ENCODE results near the gene MUC4. TPM values are rescaled to one million over a fixed set of nuclear protein-coding genes. Genes with fewer than 3 reads are reported as not detected.

MUC4 gene
- total and polyA plus RNA-seq, 8 donors: 0.04 to 0.59 (median 0.14) TPM

GRCh38 chr3:195762611-195763010, 49.1 kb downstream of the MUC4 start:
- no peak for TF ChIP-seq CTCF (IDR thresholded peaks at IDR 0.05)
- no peaks in the 10 kb centered on the region for H3K36me3 ChIP-seq
- DNase-seq (no peak), ATAC-seq (no peak), FAIRE-seq (no peak)
- no peak overlapping the region for H3K4me3 ChIP-seq
- H3K9me3 ChIP-seq: no peaks in the 10 kb centered on the region
- H3K27ac ChIP-seq: no peak overlapping the region
- no peaks in the 10 kb centered on the region for H3K4me1 ChIP-seq
- H3K27me3 ChIP-seq: peaks cover 0 to 5% (median 0%) of the 10 kb centered on the region in 4 donors
- WGBS, 2 donors: 81 to 85% methylated on average over 38 to 43 of the region's 43 CpGs
- intact Hi-C loops (cut with DNase I): no loop called here

- DNase-seq (no peak), FAIRE-seq (no peak), ATAC-seq (no peak)
- intact Hi-C loops (cut with DNase I): no loop called here
- peaks cover 0 to 5% (median 0%) of the 10 kb centered on the region in 4 donors for H3K27me3 ChIP-seq
- H3K27ac ChIP-seq: no peak overlapping the region
- H3K9me3 ChIP-seq: no peaks in the 10 kb centered on the region
- no peaks in the 10 kb centered on the region for H3K4me1 ChIP-seq
- H3K4me3 ChIP-seq: no peak overlapping the region
- H3K36me3 ChIP-seq: no peaks in the 10 kb centered on the region
- WGBS, 2 donors: 67 to 69% methylated on average over 33 to 36 of the region's 36 CpGs
- TF ChIP-seq CTCF (IDR thresholded peaks at IDR 0.05): no peak
Observed at GRCh38 chr3:195762249-195762585, 49.5 kb downstream of the MUC4 start.

- ATAC-seq: no peak
- no peak for DNase-seq
- no peak for TF ChIP-seq CTCF (IDR thresholded peaks at IDR 0.05)
- Histone ChIP-seq H3K4me3 (no peak overlapping the region), H3K4me1 (no peaks in the 10 kb centered on the region), H3K36me3 (no peaks in the 10 kb centered on the region), H3K27ac (no peak overlapping the region), H3K27me3 (peaks cover 0 to 5% (median 0%) of the 10 kb centered on the region in 4 donors), H3K9me3 (no peaks in the 10 kb centered on the region)
- intact Hi-C loops (cut with DNase I): no loop called here
- no peak for FAIRE-seq
- WGBS, 2 donors: 15 to 25% methylated on average over 39 to 52 of the region's 52 CpGs
Observed at GRCh38 chr3:195761567-195762248, 50.0 kb downstream of the MUC4 start.

- no peak for ATAC-seq
- TF ChIP-seq CTCF (IDR thresholded peaks at IDR 0.05): no peak
- DNase-seq: no peak
- intact Hi-C loops (cut with DNase I): no loop called here
- 63 to 76% methylated on average over 10 of the region's 10 CpGs for WGBS, 2 donors
- H3K4me3 ChIP-seq: no peak overlapping the region
- no peaks in the 10 kb centered on the region for H3K36me3 ChIP-seq
- H3K9me3 ChIP-seq: no peaks in the 10 kb centered on the region
- H3K27ac ChIP-seq: no peak overlapping the region
- H3K27me3 ChIP-seq: peaks cover 0 to 5% (median 0%) of the 10 kb centered on the region in 4 donors
- no peak for FAIRE-seq
- no peaks in the 10 kb centered on the region for H3K4me1 ChIP-seq
Observed at GRCh38 chr3:195761123-195761566, 50.6 kb downstream of the MUC4 start.

- Histone ChIP-seq H3K4me1 (no peaks in the 10 kb centered on the region), H3K27ac (no peak overlapping the region), H3K36me3 (no peaks in the 10 kb centered on the region), H3K9me3 (no peaks in the 10 kb centered on the region), H3K4me3 (no peak overlapping the region), H3K27me3 (peaks cover 0 to 5% (median 0%) of the 10 kb centered on the region in 4 donors)
- ATAC-seq (peak in 3 of 4 donors; percentile 20 to 36 (median 26)), FAIRE-seq (no peak), DNase-seq (no peak)
- no peak for TF ChIP-seq CTCF (IDR thresholded peaks at IDR 0.05)
- WGBS, 2 donors: 60 to 66% methylated on average over 24 of the region's 24 CpGs
- intact Hi-C loops (cut with DNase I): no loop called here
Observed at GRCh38 chr3:195760345-195761122, 51.2 kb downstream of the MUC4 start.
